ENCODE measurements around the gene LRRN2. TPM values are rescaled to one million over a fixed set of nuclear protein-coding genes. Genes with fewer than 3 reads are reported as not detected.

The LRRN2 gene
- polyA plus RNA-seq, 1 donor from 2014 or later: 3.3 TPM

- no peaks in the 10 kb centered on the region for H3K9me3 ChIP-seq (ENCODE audit: low read length)
- H3K79me2 ChIP-seq (replicated peaks; ENCODE audit: insufficient read depth, low read length): no peaks in the 10 kb centered on the region
- H3K36me3 ChIP-seq (ENCODE audit: insufficient read depth, low read length): no peaks in the 10 kb centered on the region
- no peak for TF ChIP-seq REST (IDR thresholded peaks at IDR 0.05; ENCODE audit: borderline replicate concordance)
- no peak for TF ChIP-seq EZH2 (IDR thresholded peaks at IDR 0.05; ENCODE audit: borderline replicate concordance, insufficient read depth, low read length, poor library complexity, severe bottlenecking)
- no peak for TF ChIP-seq EP300 (conservative IDR thresholded peaks at IDR 0.05; ENCODE audit: poor library complexity, severe bottlenecking)
- no peak for TF ChIP-seq MXI1 (conservative IDR thresholded peaks at IDR 0.05; ENCODE audit: poor library complexity, severe bottlenecking)
- no peak for TF ChIP-seq RAD21 (conservative IDR thresholded peaks at IDR 0.05)
- TF ChIP-seq POLR2AphosphoS5 (IDR thresholded peaks at IDR 0.05): no peak
- no peak for TF ChIP-seq TAF1 (IDR thresholded peaks at IDR 0.05; ENCODE audit: low read depth)
- TF ChIP-seq SMC3 (conservative IDR thresholded peaks at IDR 0.05; ENCODE audit: poor library complexity): no peak
- no peak for TF ChIP-seq CTCF (IDR thresholded peaks at IDR 0.05; ENCODE audit: poor library complexity, severe bottlenecking)
- H3K4me3 ChIP-seq (ENCODE audit: low read length): no peak overlapping the region
- no peak overlapping the region for H3K27ac ChIP-seq (ENCODE audit: low read length)
- no peaks in the 10 kb centered on the region for H3K9me2 ChIP-seq (ENCODE audit: insufficient read depth, low read length)
- no peak overlapping the region for H2AFZ ChIP-seq (ENCODE audit: low read depth, low read length)
- no peak overlapping the region for H3K9ac ChIP-seq (ENCODE audit: low read length)
- H3K4me2 ChIP-seq (ENCODE audit: low read length): no peak overlapping the region
- H4K20me1 ChIP-seq (ENCODE audit: insufficient read depth): no peaks in the 10 kb centered on the region
- no peaks in the 10 kb centered on the region for H3F3A ChIP-seq (ENCODE audit: insufficient read depth, low read length, poor library complexity, severe bottlenecking)
- H3K27me3 ChIP-seq (ENCODE audit: insufficient read depth, low read depth, low read length): no peaks in the 10 kb centered on the region
These were observed 110.7 kb downstream of the LRRN2 start for GRCh38 chr1:204574865-204575163.

GRCh38 chr1:204574016-204574864 is 111.3 kb downstream of the LRRN2 start:
- peaks cover 4% of the 10 kb centered on the region for H3F3A ChIP-seq (ENCODE audit: insufficient read depth, low read length, poor library complexity, severe bottlenecking)
- no peaks in the 10 kb centered on the region for H3K27me3 ChIP-seq (ENCODE audit: insufficient read depth, low read depth, low read length)
- no peaks in the 10 kb centered on the region for H4K20me1 ChIP-seq (ENCODE audit: insufficient read depth)
- no peaks in the 10 kb centered on the region for H3K36me3 ChIP-seq (ENCODE audit: insufficient read depth, low read length)
- no peak overlapping the region for H3K27ac ChIP-seq (ENCODE audit: low read length)
- no peaks in the 10 kb centered on the region for H3K79me2 ChIP-seq (replicated peaks; ENCODE audit: insufficient read depth, low read length)
- TF ChIP-seq POLR2AphosphoS5 (IDR thresholded peaks at IDR 0.05) (no peak), RAD21 (conservative IDR thresholded peaks at IDR 0.05) (no peak), SMC3 (conservative IDR thresholded peaks at IDR 0.05; ENCODE audit: poor library complexity) (no peak), REST (IDR thresholded peaks at IDR 0.05; ENCODE audit: borderline replicate concordance) (no peak), EP300 (conservative IDR thresholded peaks at IDR 0.05; ENCODE audit: poor library complexity, severe bottlenecking) (no peak), EZH2 (IDR thresholded peaks at IDR 0.05; ENCODE audit: borderline replicate concordance, insufficient read depth, low read length, poor library complexity, severe bottlenecking) (no peak)
- H3K9ac ChIP-seq (ENCODE audit: low read length): no peak overlapping the region
- H3K9me3 ChIP-seq (ENCODE audit: low read length): no peaks in the 10 kb centered on the region
- H3K4me3 ChIP-seq (ENCODE audit: low read length): no peak overlapping the region
- no peaks in the 10 kb centered on the region for H3K9me2 ChIP-seq (ENCODE audit: insufficient read depth, low read length)
- H3K4me2 ChIP-seq (ENCODE audit: low read length): no peak overlapping the region
- H2AFZ ChIP-seq (ENCODE audit: low read depth, low read length): no peak overlapping the region
